Uterus (tissue), 4 donors: ENCODE results near the gene ESPL1. TPM values are rescaled to one million over a fixed set of nuclear protein-coding genes. Genes with fewer than 3 reads are reported as not detected.

Source experiments
- DNase-seq, 2 donors: peaks; one replicate each; pipeline ENCODE4 v3.0.0-alpha.2; 2019 to 2020
- H3K27ac ChIP-seq, 2 donors: fragments of 200-600 bp; sonication (generic); 1 replicate in 1 of 2; 2 replicates in 1 of 2; pipeline ENCODE4 v1.5.1; 2016 to 2018
- H3K27me3 ChIP-seq, 2 donors: fragments of 200-600 bp; sonication (generic); one replicate each; pipeline ENCODE4 v1.5.1; 2018 to 2019; ENCODE audit warnings: control low read depth in 1 of 2
- H3K36me3 ChIP-seq, 2 donors: fragments of 200-600 bp; sonication (generic); one replicate each; pipeline ENCODE4 v1.5.1; 2019; ENCODE audit warnings: control low read depth in 1 of 2
- H3K4me1 ChIP-seq, 2 donors: fragments of 200-600 bp; sonication (generic); one replicate each; pipeline ENCODE4 v1.5.1; 2018 to 2019; ENCODE audit warnings: control low read depth in 1 of 2
- H3K4me3 ChIP-seq, 2 donors: fragments of 200-600 bp; sonication (generic); 1 replicate in 1 of 2; 2 replicates in 1 of 2; pipeline ENCODE4 v1.5.1; 2018 to 2019; ENCODE audit warnings: mild to moderate bottlenecking in 1 of 2
- H3K9me3 ChIP-seq, 2 donors: fragments of 200-600 bp; sonication (generic); one replicate each; pipeline ENCODE4 v1.5.1; 2019; ENCODE audit warnings: control low read depth in 1 of 2
- CTCF ChIP-seq, 4 experiments: fragments of 200-600 bp in 2 of 4; fragments of 450-650 bp in 2 of 4; sonication (generic) in 2 of 4; IDR thresholded peaks; one replicate each; pipeline ENCODE4 v1.5.1; 2016 to 2019; ENCODE audit warnings: antibody characterized with exemption in 4 of 4, mild to moderate bottlenecking in 2 of 4, moderate library complexity in 1 of 4
- POLR2A ChIP-seq, 2 donors: fragments of 450-650 bp; IDR thresholded peaks; one replicate each; pipeline ENCODE4 v1.6.1; 2016; ENCODE audit warnings: antibody characterized with exemption in 2 of 2, mild to moderate bottlenecking in 1 of 2, moderate library complexity in 1 of 2
- intact Hi-C: fragments of 100-400 bp; cut with DNase I; formaldehyde crosslinking; loops from one replicate; pipeline ENCODE4 v1.15.1; 2023; ENCODE audit warnings: low total_unique reads
- total RNA-seq, 4 donors: library from RNA; depleted of rRNA in 3 of 4; stranded (reverse); fragments of >200 nt in 3 of 4; gene quantifications; one replicate each; pipeline versions ENCODE4 v1.1.0 to v1.2.4, GENCODE V29; 2014 to 2023
- donor health status: DM: yes; HTN: yes; CAD: no.

Gene ESPL1
- total RNA-seq, 4 donors from 2014 or later = 0.12 to 4.5 TPM; not detected in 2

- H3K4me1 ChIP-seq = peaks cover 8 to 41% of the 10 kb centered on the region in 2 donors
- intact Hi-C loops = no loop called here
Measured at GRCh38 chr12:53220694-53221202, 47.4 kb upstream of the ESPL1 start.

GRCh38 chr12:53221203-53222080 is 46.7 kb upstream of the ESPL1 start:
- H3K4me1 ChIP-seq = peaks cover 8 to 41% of the 10 kb centered on the region in 2 donors
- intact Hi-C loops = no loop called here
- no peak for TF ChIP-seq CTCF (IDR thresholded peaks at IDR 0.05)
- peak in 1 of 2 donors; percentile 51 for TF ChIP-seq POLR2A (IDR thresholded peaks at IDR 0.05)
- H3K36me3 ChIP-seq = no peaks in the 10 kb centered on the region
- H3K27ac ChIP-seq = peak overlapping the region; percentile 99
- H3K27me3 ChIP-seq = no peaks in the 10 kb centered on the region
- H3K9me3 ChIP-seq = no peaks in the 10 kb centered on the region
- DNase-seq = peak; percentile 75 to 82
- H3K4me3 ChIP-seq = peak overlapping the region; percentile 73 to 78

More at GRCh38 chr12:53220694-53221202, 47.4 kb upstream of the ESPL1 start:
- TF ChIP-seq POLR2A (IDR thresholded peaks at IDR 0.05) (no peak), CTCF (IDR thresholded peaks at IDR 0.05) (no peak)
- H3K27ac ChIP-seq = peak overlapping the region; percentile 99
- DNase-seq = peak; percentile 90 to 91
- H3K27me3 ChIP-seq = no peaks in the 10 kb centered on the region
- no peaks in the 10 kb centered on the region for H3K36me3 ChIP-seq
- no peaks in the 10 kb centered on the region for H3K9me3 ChIP-seq
- H3K4me3 ChIP-seq = peak overlapping the region; percentile 73 to 78

GRCh38 chr12:53222170-53222721 is 45.9 kb upstream of the ESPL1 start:
- intact Hi-C loops = no loop called here
- Histone ChIP-seq H3K4me1 (peaks cover 8 to 34% of the 10 kb centered on the region in 2 donors), H3K9me3 (no peaks in the 10 kb centered on the region), H3K36me3 (no peaks in the 10 kb centered on the region), H3K27ac (peak overlapping the region; percentile 99), H3K27me3 (no peaks in the 10 kb centered on the region), H3K4me3 (peak overlapping the region; percentile 73 to 78)
- DNase-seq = no peak
- TF ChIP-seq CTCF (IDR thresholded peaks at IDR 0.05) = no peak
- TF ChIP-seq POLR2A (IDR thresholded peaks at IDR 0.05) = no peak

GRCh38 chr12:53222806-53223261 is 45.3 kb upstream of the ESPL1 start:
- no peaks in the 10 kb centered on the region for H3K9me3 ChIP-seq
- intact Hi-C loops = no loop called here
- peak overlapping the region; percentile 99 for H3K27ac ChIP-seq
- H3K4me3 ChIP-seq = no peak overlapping the region
- peaks cover 8 to 28% of the 10 kb centered on the region in 2 donors for H3K4me1 ChIP-seq
- no peaks in the 10 kb centered on the region for H3K27me3 ChIP-seq
- DNase-seq = no peak
- TF ChIP-seq CTCF (IDR thresholded peaks at IDR 0.05) (no peak), POLR2A (IDR thresholded peaks at IDR 0.05) (no peak)
- H3K36me3 ChIP-seq = no peaks in the 10 kb centered on the region
